Measurements from ENCODE around the gene SLC26A4.

Gene SLC26A4

DNA sequence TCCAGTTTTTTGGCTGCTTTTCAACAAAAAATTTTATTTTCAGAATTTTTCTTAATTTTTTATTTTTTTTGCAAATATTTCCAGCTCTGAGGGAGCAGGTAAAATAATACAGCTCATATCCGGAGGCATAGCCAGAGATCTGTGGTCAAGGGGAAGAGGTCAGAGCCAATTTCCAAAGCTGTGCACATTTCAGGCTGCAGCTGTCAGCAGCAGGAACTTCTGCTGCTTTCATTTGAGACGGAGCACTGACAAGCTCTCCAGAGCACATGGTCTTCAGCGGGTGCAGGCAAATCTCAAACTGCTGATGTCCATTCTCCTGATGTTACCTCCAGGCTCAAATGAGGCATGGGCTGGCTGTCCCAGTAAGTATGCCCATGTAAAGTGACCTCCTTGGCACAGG lies 31.1 kb downstream of the SLC26A4 start:
- DNase-seq (ENCODE audit: low read depth): no peak
- no peak overlapping the region for H3K4me3 ChIP-seq (ENCODE audit: low read depth, low read length)
- TF ChIP-seq, protein P1, sequence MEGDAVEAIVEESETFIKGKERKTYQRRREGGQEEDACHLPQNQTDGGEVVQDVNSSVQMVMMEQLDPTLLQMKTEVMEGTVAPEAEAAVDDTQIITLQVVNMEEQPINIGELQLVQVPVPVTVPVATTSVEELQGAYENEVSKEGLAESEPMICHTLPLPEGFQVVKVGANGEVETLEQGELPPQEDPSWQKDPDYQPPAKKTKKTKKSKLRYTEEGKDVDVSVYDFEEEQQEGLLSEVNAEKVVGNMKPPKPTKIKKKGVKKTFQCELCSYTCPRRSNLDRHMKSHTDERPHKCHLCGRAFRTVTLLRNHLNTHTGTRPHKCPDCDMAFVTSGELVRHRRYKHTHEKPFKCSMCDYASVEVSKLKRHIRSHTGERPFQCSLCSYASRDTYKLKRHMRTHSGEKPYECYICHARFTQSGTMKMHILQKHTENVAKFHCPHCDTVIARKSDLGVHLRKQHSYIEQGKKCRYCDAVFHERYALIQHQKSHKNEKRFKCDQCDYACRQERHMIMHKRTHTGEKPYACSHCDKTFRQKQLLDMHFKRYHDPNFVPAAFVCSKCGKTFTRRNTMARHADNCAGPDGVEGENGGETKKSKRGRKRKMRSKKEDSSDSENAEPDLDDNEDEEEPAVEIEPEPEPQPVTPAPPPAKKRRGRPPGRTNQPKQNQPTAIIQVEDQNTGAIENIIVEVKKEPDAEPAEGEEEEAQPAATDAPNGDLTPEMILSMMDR (IDR thresholded peaks at IDR 0.05; ENCODE audit: control insufficient read depth, extremely low read depth, insufficient read depth): no peak

- no peak overlapping the region for H3K4me3 ChIP-seq (ENCODE audit: low read depth, low read length)
- DNase-seq (ENCODE audit: low read depth): no peak
- TF ChIP-seq, protein P1 (IDR thresholded peaks at IDR 0.05; ENCODE audit: control insufficient read depth, extremely low read depth, insufficient read depth): no peak
These were observed 31.9 kb downstream of the SLC26A4 start for GRCh38 chr7:107692501-107692900.

DNA sequence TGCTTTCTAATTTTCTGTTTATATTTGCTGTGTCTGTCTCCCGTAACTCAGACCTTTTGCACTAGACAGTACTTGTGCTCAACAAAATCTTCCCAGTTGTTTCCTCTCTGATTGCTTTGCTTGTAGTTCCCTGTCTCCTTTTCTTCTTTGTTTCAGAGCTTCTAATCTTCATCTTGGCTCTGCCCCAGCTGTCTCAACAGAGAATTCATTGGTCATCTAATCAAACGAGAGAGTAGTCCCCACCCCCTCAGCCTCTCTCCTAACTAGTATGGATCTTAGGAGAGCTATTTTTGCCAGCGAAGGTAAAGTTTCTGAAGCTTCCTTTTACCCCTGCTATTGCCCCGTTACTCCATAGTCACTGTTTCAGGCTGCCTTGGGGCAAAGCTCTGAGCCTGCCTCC lies 32.8 kb downstream of the SLC26A4 start:
- DNase-seq (ENCODE audit: low read depth): no peak
- H3K4me3 ChIP-seq (ENCODE audit: low read depth, low read length): no peak overlapping the region
- TF ChIP-seq, protein P1 (IDR thresholded peaks at IDR 0.05; ENCODE audit: control insufficient read depth, extremely low read depth, insufficient read depth): no peak

DNA sequence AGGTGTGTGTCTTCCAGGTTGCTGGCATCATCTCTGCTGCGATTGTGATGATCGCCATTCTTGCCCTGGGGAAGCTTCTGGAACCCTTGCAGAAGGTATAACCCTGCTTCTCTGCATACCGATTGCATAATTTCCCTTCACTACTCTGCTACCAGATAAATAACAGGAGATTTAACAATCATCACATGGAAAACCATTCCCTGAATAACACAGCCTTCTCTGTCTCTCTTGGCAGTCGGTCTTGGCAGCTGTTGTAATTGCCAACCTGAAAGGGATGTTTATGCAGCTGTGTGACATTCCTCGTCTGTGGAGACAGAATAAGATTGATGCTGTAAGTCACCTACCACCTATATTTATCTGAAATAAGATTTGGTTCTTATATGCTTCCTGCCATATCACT lies 33.8 kb downstream of the SLC26A4 start:
- DNase-seq (ENCODE audit: low read depth): no peak
- H3K4me3 ChIP-seq (ENCODE audit: low read depth, low read length): no peak overlapping the region
- TF ChIP-seq, protein P1 (IDR thresholded peaks at IDR 0.05; ENCODE audit: control insufficient read depth, extremely low read depth, insufficient read depth): no peak

DNA sequence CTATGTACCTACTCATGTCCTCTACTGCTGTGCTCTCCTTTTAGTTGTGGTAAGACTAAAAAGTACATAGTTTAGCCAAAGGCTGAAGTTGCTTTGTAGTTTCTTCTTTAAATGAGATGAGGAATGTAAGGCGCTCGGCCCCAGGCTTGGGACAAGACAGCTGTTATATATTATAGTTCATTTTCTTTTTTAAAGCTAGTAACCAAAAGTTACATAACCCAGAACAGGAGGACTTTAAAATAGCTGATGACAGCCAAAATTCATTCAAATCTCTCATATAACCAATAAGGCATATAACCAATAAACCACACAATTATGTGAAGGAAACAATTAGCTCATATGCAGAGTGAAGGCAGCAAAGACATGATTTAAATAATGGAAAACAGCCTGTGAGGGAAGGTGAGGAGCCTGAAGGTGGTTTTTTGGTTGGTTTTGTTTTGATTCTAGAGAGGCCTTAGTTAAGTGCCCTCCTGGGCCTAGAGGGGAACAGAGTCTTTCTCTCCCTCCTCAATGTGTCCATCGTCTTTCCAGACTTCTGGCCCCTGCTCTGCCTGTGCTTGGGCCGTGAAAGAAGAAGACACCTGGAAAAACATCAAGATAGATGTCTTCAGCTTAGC lies 35.8 kb downstream of the SLC26A4 start:
- no peak overlapping the region for H3K4me3 ChIP-seq (ENCODE audit: low read depth, low read length)
- no peak for DNase-seq (ENCODE audit: low read depth)
- TF ChIP-seq, protein P1 (IDR thresholded peaks at IDR 0.05; ENCODE audit: control insufficient read depth, extremely low read depth, insufficient read depth): no peak

DNA sequence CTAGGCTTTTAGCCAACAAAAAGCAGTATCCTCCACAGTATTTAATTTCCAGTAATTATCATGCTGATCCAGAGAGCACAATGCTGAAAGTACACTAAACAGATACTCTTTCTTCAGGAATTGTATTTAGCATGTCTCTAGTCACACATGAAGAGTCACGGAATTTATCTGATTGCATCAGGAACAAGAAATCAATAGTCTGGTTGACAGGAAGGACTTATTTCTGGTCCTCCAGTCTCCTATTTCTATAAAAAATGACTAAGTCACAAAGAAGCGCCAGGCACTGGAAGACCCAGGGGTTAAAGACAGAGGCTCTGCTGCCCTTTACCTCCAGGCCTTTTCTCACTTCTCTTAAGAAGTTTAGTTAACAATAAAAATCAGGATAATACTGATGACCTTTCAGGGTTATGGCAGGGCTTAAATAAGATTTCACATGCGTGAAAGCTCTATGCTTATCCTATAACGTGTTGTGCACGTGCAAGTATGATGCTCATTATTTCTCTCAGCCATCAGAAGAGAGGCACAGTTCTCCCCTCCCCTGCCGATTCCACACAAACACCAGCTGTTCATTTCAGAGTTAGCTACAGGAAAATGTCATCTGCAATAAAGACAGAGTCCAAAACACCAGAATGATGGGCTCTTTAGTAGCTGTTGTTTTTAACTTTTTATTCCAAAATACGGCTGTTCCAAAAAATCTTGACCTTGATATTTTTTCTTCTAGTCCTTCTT lies 36.9 kb downstream of the SLC26A4 start:
- H3K4me3 ChIP-seq (ENCODE audit: low read depth, low read length): no peak overlapping the region
- DNase-seq (ENCODE audit: low read depth): no peak
- TF ChIP-seq, protein P1 (IDR thresholded peaks at IDR 0.05; ENCODE audit: control insufficient read depth, extremely low read depth, insufficient read depth): no peak
